Smooth muscle cell (in vitro differentiated cells): ENCODE measurements around the gene DST. TPM values are rescaled to one million over a fixed set of nuclear protein-coding genes. Genes with fewer than 3 reads are reported as not detected.

ENCODE experiments used
- DNase-seq: peaks from one replicate; lab custom pipeline; 2025; ENCODE audit not compliant: unreplicated experiment; lab: John Stamatoyannopoulos, UW
- H2AFZ ChIP-seq: fragments of 200-600 bp; sonication (generic); 2 replicates; pipeline ENCODE4 v1.6.0; 2016; ENCODE audit warnings: antibody characterized with exemption, low read depth, mild to moderate bottlenecking
- H3F3A ChIP-seq: fragments of 200-600 bp; sonication (generic); 2 replicates; pipeline ENCODE4 v1.6.0; 2017; ENCODE audit warnings: antibody characterized with exemption, low read depth
- H3K27ac ChIP-seq: fragments of 200-600 bp; sonication (generic); 2 replicates; pipeline ENCODE4 v1.5.1; 2016; ENCODE audit warnings: low read depth, mild to moderate bottlenecking
- H3K27me3 ChIP-seq: fragments of 200-600 bp; sonication (generic); 2 replicates; pipeline ENCODE4 v1.6.1; 2016; ENCODE audit warnings: low read depth, mild to moderate bottlenecking
- H3K36me3 ChIP-seq: fragments of 200-600 bp; sonication (generic); 2 replicates; pipeline ENCODE4 v1.5.1; 2016; ENCODE audit warnings: low read depth
- H3K4me1 ChIP-seq: fragments of 200-600 bp; sonication (generic); 2 replicates; pipeline ENCODE4 v1.5.1; 2016; ENCODE audit warnings: low read depth
- H3K4me2 ChIP-seq: fragments of 200-600 bp; sonication (generic); 2 replicates; pipeline ENCODE4 v1.6.0; 2016; ENCODE audit warnings: mild to moderate bottlenecking
- H3K4me3 ChIP-seq: fragments of 200-600 bp; sonication (generic); 2 replicates; pipeline ENCODE4 v1.5.1; 2016; ENCODE audit warnings: mild to moderate bottlenecking
- H3K79me2 ChIP-seq: fragments of 200-600 bp; sonication (generic); 2 replicates; pipeline ENCODE4 v1.6.0; 2016; ENCODE audit warnings: low read depth, mild to moderate bottlenecking
- H3K9ac ChIP-seq: fragments of 200-600 bp; sonication (generic); 2 replicates; pipeline ENCODE4 v1.6.0; 2016; ENCODE audit warnings: low read depth
- H3K9me3 ChIP-seq: fragments of 200-600 bp; sonication (generic); replicated peaks from 2 replicates; pipeline ENCODE4 v1.5.1; 2016; ENCODE audit warnings: low read depth
- H4K20me1 ChIP-seq: fragments of 200-600 bp; sonication (generic); 2 replicates; pipeline ENCODE4 v1.6.0; 2016; ENCODE audit warnings: low read depth
- CTCF ChIP-seq: fragments of 200-600 bp; sonication (generic); IDR thresholded peaks from 2 replicates; pipeline ENCODE4 v1.5.1; 2017; ENCODE audit warnings: borderline replicate concordance, mild to moderate bottlenecking, antibody characterized with exemption; ENCODE audit not compliant: insufficient read depth, poor library complexity, severe bottlenecking
- WGBS: methylation state at CpG from one replicate; pipeline ENCODE4 v1.1.7; 2016; ENCODE audit warnings: low lambda C conversion rate; 5-methylcytosine and 5-hydroxymethylcytosine counted together
- polyA plus RNA-seq: library from polyadenylated mRNA; unstranded; fragments of >200 nt; fragmentation: Nextera tagmentation; extraction: Ambion mirVana; gene quantifications from 2 replicates; pipeline ENCODE4 v1.2.1, GENCODE V29; 2016
- total RNA-seq: library from RNA; depleted of rRNA; stranded (reverse); fragments of >200 nt; gene quantifications from 2 replicates; pipeline ENCODE4 v1.2.3, GENCODE V29; 2014

The DST gene
- total and polyA plus RNA-seq, 2 experiments from 2014 or later: 17.1 to 186 TPM

- Histone ChIP-seq H2AFZ (no peak overlapping the region), H3K27ac (peak overlapping the region; percentile 10), H3K9ac (no peak overlapping the region), H3K4me2 (no peak overlapping the region), H3K36me3 (peaks cover 10% of the 10 kb centered on the region), H3K79me2 (no peaks in the 10 kb centered on the region), H3K9me3 (no peaks in the 10 kb centered on the region), H3K4me3 (no peak overlapping the region), H3F3A (peaks cover 5% of the 10 kb centered on the region), H3K27me3 (no peaks in the 10 kb centered on the region), H4K20me1 (no peaks in the 10 kb centered on the region), H3K4me1 (peaks cover 23% of the 10 kb centered on the region)
- WGBS: 76% methylated on average over 1 of the region's 1 CpG
- TF ChIP-seq CTCF: no peak
- no peak for DNase-seq
Observed at GRCh38 chr6:56556751-56557540, 85.7 kb downstream of the DST start.

GRCh38 chr6:56555438-56555872 is 87.2 kb downstream of the DST start:
- WGBS: 52% methylated on average over 5 of the region's 5 CpGs
- no peak overlapping the region for H2AFZ ChIP-seq
- H3K27ac ChIP-seq: peak overlapping the region; percentile 49
- no peaks in the 10 kb centered on the region for H3K9me3 ChIP-seq
- H3K4me2 ChIP-seq: peak overlapping the region; percentile 10
- peaks cover 23% of the 10 kb centered on the region for H3K4me1 ChIP-seq
- H3K4me3 ChIP-seq: no peak overlapping the region
- H3F3A ChIP-seq: peaks cover 5% of the 10 kb centered on the region
- TF ChIP-seq CTCF: no peak
- no peaks in the 10 kb centered on the region for H3K79me2 ChIP-seq
- no peak for DNase-seq
- no peaks in the 10 kb centered on the region for H3K27me3 ChIP-seq
- no peaks in the 10 kb centered on the region for H4K20me1 ChIP-seq
- no peak overlapping the region for H3K9ac ChIP-seq
- peaks cover 3% of the 10 kb centered on the region for H3K36me3 ChIP-seq

DNA sequence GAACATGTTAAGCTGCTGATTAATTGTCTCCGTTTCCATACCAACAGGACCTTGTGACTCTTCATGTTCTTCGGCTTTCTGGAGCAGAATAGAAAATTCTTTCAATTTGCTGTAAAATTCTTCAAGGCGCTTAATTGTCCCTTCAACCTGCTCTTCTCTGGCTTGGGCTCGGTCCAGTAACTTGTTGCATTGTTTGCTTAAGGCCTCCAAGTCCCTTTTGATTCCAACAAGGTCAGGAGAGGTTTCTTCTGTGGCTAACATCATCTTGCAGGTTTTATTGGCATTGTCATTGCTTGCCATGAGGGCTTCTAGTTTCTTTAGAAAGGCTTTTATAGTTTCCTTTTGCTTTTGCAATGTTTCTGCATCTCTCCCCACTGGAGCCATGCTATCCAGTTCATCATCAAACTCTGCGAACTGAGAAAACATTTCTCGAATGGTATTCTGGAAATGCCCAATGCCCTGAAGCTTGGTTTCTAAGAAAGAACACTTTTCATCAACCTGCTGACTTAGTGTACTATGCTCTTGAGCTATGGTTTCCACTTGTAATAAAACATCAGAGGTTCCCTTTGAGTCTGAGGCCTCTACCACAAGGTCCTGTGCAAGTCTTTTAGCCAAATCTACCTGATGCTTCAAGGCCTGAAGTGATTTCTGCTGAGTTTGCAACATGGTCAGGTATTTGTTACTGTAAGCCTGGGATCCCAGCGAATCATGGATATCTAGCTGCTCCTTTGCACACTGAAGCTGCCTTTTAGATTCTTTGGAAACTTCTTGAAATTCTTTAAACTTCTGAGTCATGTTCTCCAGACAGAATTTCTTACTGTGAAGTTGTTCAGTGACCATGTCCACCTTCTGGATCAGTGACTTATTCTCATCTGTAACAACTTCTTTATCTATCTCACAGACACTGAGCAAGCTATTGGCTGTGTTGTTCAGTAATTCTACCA is 90.2 kb downstream of the DST start:
- Histone ChIP-seq H3K4me2 (no peak overlapping the region), H3K27ac (peak overlapping the region; percentile 3), H3K9ac (no peak overlapping the region), H3K79me2 (peaks cover 9% of the 10 kb centered on the region), H3K4me3 (no peak overlapping the region), H3K9me3 (no peaks in the 10 kb centered on the region), H3K27me3 (no peaks in the 10 kb centered on the region), H4K20me1 (no peaks in the 10 kb centered on the region), H3F3A (peaks cover 5% of the 10 kb centered on the region), H3K36me3 (peaks cover 3% of the 10 kb centered on the region), H2AFZ (no peak overlapping the region), H3K4me1 (peaks cover 29% of the 10 kb centered on the region)
- no peak for DNase-seq
- WGBS: 93% methylated on average over 7 of the region's 7 CpGs
- no peak for TF ChIP-seq CTCF
